K562 (cell line): ENCODE measurements around the gene PTPRG.

Source experiments
- CTCF ChIP-seq, 3 experiments: IDR thresholded peaks in 2 of 3; conservative IDR thresholded peaks in 1 of 3; 2 replicates each; pipeline ENCODE4 v1.5.1; 2011 to 2012; ENCODE audit warnings: low read length in 3 of 3, mild to moderate bottlenecking in 3 of 3, control low read depth in 2 of 3, improper control_type of control experiment in 1 of 3, inconsistent platforms in 1 of 3, low read depth in 1 of 3, mixed read lengths in 1 of 3, moderate library complexity in 1 of 3; ENCODE audit not compliant: insufficient read depth in 2 of 3
- EP300 ChIP-seq: IDR thresholded peaks from 2 replicates; pipeline ENCODE4 v1.6.1; 2012; ENCODE audit warnings: low read length, improper control_type of control experiment
- RAD21 ChIP-seq, 2 experiments: fragments of 250-450 bp in 1 of 2; fragments of 450-650 bp in 1 of 2; sonication (Bioruptor Pico) in 1 of 2; formaldehyde crosslinking in 1 of 2; IDR thresholded peaks in 1 of 2; conservative IDR thresholded peaks in 1 of 2; 2 replicates each; pipeline versions ENCODE4 v1.4.0 to v1.8.0; 2020 to 2022; ENCODE audit warnings: mild to moderate bottlenecking in 2 of 2, moderate library complexity in 1 of 2
- TCF3 ChIP-seq: sonication (generic); formaldehyde crosslinking; IDR thresholded peaks from 2 replicates; pipeline ENCODE4 v1.4.0; 2020; ENCODE audit warnings: mild to moderate bottlenecking, missing genetic modification reagents
- TEAD4 ChIP-seq, 2 experiments: sonication (generic) in 1 of 2; formaldehyde crosslinking in 1 of 2; IDR thresholded peaks; 2 replicates each; pipeline versions ENCODE4 v1.6.1 to v1.8.0; 2012 to 2022; ENCODE audit warnings: borderline replicate concordance in 1 of 2, inconsistent platforms in 1 of 2, low read length in 1 of 2, mild to moderate bottlenecking in 1 of 2, missing genetic modification reagents in 1 of 2
- ZNF124 ChIP-seq: sonication (generic); formaldehyde crosslinking; IDR thresholded peaks from 2 replicates; pipeline ENCODE4 v1.8.1; 2022; ENCODE audit warnings: missing genetic modification reagents
- TF ChIP-seq, protein P1 (sequence below): conservative IDR thresholded peaks from 2 replicates; pipeline ENCODE4 v1.6.1; 2011; ENCODE audit warnings: low read depth, mild to moderate bottlenecking, low read length; ENCODE audit not compliant: control insufficient read depth

GRCh38 chr3:61564395-61565059 is 3.2 kb downstream of the PTPRG start:
- no peak for TF ChIP-seq TEAD4 (IDR thresholded peaks at IDR 0.05; ENCODE audit: low read length)
- TF ChIP-seq TEAD4 (CRISPR knock-in tag; IDR thresholded peaks at IDR 0.05; ENCODE audit: borderline replicate concordance), result no peak
- TF ChIP-seq CTCF (IDR thresholded peaks at IDR 0.05 in 2 of 3, conservative IDR thresholded peaks at IDR 0.05 in 1 of 3; ENCODE audit: insufficient read depth in 2 of 3, low read depth in 1 of 3, low read length in 3 of 3), result no peak; a peak in 1 of 6 replicates
- no peak for TF ChIP-seq TCF3 (CRISPR knock-in tag)
- TF ChIP-seq, protein P1, sequence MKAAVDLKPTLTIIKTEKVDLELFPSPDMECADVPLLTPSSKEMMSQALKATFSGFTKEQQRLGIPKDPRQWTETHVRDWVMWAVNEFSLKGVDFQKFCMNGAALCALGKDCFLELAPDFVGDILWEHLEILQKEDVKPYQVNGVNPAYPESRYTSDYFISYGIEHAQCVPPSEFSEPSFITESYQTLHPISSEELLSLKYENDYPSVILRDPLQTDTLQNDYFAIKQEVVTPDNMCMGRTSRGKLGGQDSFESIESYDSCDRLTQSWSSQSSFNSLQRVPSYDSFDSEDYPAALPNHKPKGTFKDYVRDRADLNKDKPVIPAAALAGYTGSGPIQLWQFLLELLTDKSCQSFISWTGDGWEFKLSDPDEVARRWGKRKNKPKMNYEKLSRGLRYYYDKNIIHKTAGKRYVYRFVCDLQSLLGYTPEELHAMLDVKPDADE, result no peak
- TF ChIP-seq EP300, result no peak
- no peak for TF ChIP-seq RAD21 (CRISPR knock-in tag; conservative IDR thresholded peaks at IDR 0.05 in 1 of 2, IDR thresholded peaks at IDR 0.05 in 1 of 2)
- TF ChIP-seq ZNF124, result no peak
